GM19395 (cell line): ENCODE data around the gene SURF1.
"Not testable (repeated sequence)": the region's sequence is repeated elsewhere in the genome, so short reads cannot be mapped to it uniquely, and the experiment has no call there.

Source experiments
- ATAC-seq: cut with Tn5 transposase; IDR thresholded peaks from one replicate; pipeline ENCODE4 v1.9.1; 2021; ENCODE audit warnings: mild to moderate bottlenecking, moderate library complexity; ENCODE audit not compliant: unreplicated experiment

The SURF1 gene

DNA sequence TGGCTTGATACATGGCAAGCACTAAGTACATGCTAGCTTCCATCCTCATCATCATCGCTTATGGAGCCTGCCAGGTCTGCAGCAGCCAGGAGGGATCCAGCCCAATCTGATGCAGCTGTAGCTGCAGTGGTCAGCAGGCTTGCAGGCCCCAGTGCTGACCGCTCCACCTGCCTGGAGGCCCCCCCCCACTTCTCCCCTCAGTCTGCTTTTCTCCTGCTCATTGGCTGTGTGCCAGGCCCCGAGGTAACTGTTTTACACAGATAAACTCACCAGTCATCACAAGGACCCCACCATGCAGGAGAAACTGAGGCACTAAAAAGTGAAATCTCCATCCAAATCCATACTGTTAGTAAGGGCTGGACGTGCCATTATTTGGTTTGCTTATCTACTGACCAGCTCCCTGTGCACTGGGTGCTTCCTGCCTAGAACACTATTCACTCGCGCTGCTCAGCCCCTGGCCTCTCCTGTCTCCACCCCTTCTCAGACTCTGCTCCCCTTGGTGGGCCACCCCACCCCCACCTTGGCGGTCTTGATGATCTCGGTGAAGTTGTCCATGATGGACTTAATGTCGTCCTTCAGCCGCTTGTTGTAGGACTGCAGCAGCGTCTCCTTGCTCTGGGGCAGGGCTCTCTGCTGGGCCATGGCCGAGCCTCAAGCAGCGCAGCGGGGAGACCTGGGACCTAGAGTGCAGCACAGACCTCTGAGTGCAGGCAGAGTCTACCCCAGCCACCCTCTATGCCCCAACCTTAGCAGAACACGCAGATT, 10.1 kb downstream of the SURF1 start:
- ATAC-seq, result no peak

DNA sequence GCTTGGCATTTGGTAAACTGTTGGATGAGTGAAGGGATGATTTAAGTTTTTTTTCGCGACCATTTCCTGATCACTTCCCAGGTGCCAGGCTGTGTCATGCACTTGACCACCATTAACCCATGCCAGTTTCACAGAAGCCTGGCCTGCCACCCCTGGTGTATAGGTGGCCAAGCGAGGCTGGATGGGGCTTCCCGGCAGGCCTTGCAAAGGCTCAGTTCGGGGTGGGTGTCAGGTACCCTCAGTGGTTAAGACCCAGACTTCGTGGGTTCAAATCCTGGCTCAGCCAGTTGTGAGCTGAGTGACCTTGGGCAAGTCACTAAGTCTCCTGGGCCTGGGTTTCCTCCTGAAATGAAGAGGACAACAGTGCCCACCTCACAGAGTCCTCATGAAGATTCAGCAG, 10.7 kb downstream of the SURF1 start:
- no peak for ATAC-seq

DNA sequence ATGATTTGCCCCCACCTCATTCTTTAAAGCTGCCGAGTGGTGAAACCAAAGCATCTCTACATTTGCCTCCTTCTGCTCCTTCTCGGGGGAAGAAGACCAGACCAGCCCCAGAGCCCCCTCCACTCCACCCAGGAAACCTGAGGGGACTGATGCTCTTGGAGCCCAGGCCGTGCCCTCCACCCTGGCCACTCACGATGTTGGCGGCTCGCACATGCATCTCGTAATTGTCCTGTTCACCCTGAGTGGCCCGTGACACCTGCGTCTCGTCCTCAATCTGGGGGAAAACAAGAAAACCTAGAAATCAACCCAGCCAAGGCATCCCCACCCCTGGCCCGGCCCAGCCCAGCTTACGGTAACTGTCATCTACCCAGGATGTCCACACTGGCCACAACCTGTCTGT, 11.3 kb downstream of the SURF1 start:
- ATAC-seq, result no peak

DNA sequence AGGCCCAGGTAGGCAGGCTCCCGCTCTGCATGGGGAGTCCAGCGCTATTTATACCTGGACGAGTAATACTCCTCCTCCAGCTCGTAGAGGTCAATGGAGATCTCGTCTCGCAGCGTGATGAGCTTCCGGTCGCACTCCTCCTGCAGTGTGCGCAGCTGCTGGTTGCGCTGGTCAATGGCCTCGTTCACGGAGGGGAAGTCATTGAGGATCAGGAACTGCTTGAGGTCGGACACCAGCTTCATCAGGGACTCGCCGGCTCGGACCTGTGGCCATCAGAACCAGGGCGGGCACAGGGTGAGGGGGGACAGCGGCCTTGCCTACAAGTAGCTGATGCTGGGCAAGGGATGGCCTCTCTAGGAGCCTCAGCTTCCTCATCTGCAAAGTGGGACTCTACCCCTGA, 12.2 kb downstream of the SURF1 start:
- no peak for ATAC-seq

DNA sequence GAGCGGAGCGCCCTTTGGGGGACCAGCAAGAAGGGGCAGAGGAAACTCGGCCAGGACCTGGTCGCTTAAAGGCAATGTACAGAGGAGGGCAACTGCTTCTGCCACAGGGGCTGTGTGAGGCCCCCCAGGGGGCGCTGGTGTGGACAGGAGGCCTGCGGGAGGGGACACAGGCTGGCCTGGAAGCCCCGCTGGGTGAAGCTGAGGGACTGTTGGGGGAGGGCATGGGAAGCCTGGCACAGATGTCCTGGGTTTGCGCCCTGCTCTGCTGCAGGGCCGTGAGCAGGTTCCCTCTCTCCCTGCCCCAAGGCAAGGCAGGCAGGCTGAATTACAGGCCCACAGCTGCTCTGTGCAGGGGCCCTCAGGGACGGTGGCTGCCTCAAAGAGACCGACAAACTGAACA, 13.7 kb downstream of the SURF1 start:
- ATAC-seq, result no peak

DNA sequence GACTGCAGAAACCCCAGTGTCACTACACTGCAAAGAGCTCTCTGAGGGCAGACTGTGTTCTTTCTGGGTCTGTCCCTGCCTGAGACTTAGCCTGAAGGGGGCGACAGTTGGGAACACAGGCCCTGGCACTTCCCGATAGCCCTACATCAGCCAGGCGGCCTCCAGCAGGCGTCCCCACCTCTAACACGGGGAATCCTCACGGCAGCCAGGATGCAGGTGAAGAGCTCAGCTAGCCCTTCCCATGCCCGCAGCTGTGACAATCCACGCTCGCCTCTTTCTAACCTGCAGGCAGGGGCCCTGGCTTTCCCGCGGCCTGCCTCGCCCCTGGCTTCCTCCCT, 14.2 kb downstream of the SURF1 start:
- no peak for ATAC-seq

DNA sequence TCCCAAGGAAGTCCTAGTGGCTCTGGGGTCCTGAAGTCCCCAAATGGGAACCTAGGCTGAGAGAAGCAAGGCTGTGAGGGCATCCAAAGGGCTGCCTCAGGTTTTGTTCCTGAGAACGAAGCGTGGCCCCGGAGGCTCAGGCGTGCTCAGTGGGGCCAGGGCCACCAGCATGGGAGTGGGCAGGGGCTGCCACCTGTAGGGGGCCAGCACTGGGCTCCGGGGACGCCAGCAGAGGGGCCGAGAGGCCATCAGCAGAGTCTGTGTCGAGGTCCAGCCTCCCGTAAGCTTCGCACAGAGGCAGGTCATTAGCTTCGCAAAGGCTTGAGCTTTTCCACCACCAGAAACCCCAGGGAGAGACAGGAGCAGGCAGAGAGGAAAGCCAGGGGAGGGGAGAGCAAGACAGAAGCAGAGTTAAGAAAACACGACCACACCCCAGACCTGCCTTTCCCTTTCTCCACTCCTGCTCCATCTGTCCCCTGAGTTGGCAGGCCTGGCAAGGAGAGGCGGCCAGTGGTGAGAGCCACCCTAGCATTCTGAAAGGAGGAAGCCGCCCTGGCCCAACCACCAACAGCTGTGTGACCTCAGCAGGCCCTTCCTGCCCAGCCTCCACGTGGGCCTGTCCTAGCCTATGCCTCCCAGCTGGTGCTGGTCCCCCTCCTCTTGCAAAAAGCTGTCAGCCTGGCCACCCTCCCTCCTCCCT, 14.8 kb downstream of the SURF1 start:
- ATAC-seq, result no peak

DNA sequence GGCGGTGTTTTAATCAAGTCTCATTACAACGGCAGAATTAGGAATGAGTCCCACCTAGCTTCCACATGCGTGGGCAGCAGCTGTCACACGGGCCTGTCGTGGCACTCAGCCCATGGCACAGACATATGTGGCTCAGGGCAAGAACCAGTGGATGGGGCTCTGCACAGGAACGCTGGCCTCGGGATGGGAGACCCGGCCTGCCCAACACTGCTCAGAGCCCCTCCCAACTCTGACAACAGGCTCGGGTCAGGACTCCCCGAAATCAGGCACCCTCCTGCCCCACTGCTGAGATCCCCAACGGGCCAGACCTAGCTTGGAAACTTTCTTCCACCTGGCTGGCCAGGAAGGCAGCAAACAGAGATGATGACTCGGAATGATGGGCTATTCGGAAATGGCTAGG, 15.4 kb downstream of the SURF1 start:
- no peak for ATAC-seq

DNA sequence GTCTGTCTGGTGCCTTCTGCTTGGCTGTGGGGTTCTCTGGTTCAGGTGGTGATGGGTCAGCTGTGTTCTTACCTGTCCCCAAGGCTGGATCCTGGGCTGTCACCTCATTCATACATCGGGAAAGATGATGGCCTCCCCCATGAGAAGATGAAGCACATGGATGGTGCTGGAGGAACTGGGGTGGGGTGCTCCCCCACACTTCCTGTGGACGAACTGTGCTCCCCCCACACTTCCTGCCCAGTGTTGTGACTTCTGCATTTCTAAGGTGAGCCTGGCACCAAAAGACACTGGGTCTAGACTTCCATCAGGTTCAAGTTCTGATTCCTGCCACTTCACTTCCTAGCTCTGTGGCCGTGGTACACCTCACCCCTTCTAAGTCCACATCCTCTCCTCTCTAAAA, 16.0 kb downstream of the SURF1 start:
- no peak for ATAC-seq

DNA sequence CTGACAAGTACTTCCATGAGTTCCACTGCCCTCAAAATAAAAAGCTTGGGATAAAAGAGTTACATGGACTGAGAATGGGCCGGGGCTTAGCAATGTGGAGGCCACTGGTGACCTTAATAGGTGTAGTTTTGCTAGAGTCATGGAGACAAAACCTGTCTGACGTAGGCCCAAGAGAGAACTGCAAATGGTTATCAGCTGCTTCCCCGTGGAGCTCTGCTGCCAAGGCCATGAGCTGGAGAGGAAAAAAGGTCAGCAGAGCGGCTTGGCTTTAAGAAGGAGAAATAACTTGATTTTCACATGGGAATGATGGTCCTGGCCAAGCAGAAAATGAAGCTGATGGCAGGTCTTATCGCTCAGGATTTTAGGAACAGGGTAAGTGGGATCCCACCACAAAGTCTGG, 16.6 kb downstream of the SURF1 start:
- ATAC-seq, result no peak

DNA sequence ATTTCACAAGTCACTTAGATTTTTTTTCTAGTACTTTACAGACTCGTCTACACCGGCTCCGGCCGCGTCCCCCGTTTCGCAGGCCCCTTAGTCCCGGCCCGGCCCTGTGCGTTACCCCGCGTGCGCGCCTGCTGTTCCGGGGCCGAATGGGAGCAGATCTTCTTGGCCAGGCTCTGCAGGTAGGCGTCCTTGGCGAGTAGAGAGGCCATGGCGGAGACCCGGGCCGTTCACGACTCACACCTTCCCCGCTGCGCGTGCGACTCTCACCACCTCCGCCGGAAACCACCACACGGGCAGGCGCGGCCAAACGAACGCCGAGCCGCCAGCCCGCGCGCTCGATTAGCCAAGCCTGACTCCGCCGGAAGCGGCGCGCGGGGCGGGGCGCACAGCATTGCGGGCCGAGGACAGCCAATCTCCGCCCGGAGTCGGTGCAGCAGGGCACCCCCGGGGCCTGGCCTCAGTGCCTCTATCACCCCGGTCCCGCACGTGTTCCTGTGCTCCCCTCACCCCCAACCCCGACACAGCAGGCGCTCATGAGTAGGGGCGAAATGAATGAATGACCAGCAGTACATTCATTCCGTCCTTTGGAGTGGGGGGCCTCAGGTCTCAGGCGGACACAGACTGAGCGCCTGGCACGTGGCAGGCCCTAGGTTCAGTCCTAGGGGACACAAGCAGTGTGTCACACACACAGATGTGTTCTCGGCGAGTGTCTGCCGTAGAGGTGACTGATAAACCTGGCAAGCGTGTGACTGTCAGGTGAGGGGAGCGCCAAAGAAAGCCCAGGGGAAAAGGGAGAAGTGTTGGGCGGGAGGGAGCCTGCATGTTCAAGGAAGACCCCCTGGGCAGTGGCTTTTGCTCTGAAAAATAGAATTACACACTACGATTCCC, 20.1 kb downstream of the SURF1 start, which contains the start of gene SURF6:
SURF6 (minus strand) TSS at position 265 of the 888 bp plus-strand sequence; CDS start at position 209, 56 bp downstream.
- peak; percentile 82 for ATAC-seq

DNA sequence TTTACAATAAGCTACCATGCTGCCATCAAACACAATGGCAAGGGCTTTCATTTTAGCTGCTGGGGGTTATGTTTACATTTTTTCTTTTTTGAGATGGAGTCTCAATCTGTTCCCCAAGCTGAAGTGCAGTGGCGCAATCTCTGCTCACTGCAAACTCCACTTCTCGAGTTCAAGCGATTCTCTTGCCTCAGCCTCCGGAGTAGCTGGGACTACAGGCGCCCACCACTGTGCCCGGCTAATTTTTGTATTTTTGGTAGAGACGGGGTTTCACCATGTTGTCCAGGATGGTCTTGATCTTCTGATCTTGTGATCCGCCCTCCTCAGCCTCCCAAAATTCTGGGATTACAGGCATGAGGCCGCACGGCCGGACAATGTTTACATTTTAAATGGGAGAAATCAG, 21.4 kb downstream of the SURF1 start:
- ATAC-seq, result not testable (repeated sequence)

DNA sequence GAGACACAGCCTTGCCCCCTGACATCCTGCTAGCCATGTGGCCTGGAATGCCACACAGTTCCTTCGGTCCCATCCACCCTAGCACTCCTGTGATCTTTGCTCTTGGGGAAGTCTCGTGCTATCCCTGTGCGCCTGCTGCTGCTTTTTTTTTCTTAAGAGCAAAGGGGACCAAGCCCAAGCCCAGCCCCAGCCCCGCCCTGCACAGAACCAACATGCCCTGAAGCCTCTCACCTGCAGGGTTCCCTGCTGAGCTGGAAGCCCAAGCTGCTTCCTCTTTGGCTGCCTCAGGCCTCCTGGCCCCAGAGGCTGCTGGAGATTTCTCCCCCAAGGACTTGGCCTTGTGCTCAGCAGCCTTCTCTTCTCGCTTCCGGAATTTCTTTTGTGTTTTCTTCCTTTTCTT, 22.1 kb downstream of the SURF1 start:
- ATAC-seq, result no peak

DNA sequence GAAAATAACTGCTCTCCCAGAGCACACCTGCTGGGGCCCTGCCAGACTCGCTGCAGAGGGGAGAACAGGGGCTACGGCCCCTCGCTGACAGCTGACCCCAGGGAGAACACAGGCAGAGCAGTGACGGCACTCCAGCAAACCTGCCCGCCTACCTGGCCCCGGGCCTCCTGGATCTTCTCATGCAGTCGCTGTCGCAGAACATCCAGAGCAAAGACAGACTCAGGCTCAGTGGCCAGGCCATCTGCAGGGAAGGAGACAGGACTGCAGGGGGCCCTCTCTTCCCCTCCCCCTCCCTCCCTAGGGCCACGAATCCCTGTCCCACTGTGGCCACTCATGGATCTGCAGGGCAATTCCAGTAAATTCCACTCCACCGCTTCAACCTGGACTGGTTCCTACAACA, 22.7 kb downstream of the SURF1 start:
- ATAC-seq, result no peak

DNA sequence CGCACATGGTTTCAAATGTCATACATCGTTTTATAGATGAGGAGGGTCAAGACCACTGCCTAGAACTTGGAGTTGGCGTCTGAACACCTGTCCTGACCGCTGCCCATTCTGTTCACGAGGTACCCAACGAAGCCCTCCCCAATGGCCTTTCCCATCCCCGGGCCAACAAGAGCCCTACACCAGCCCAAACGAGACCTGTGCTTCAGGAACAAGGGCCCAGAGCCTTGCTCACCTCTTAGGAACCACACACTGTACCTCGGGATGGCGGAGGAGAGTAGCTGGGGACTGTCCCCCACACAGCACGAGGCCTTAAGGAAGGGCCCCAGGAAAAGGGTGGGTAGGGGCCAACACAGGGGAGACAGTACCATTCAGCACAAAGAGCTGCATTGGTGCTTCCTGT, 23.3 kb downstream of the SURF1 start:
- no peak for ATAC-seq

DNA sequence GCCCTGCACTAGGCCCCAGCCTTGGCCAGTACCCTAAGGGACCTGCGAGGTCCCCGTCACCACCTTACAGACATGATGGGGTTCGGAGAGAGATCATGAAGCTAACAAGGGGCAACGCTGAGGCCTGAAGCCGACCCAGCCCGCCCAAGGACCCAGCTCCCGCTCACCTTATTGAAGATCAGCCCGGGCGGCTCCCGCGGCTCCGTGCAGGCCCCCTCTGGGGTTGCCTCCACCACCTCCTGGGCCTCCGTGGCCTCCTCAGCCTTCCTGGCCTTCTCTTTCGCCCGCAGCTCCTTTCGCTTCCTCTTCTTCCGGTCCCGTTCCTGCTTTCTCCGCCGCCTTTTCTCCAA, 23.9 kb downstream of the SURF1 start:
- ATAC-seq, result no peak

DNA sequence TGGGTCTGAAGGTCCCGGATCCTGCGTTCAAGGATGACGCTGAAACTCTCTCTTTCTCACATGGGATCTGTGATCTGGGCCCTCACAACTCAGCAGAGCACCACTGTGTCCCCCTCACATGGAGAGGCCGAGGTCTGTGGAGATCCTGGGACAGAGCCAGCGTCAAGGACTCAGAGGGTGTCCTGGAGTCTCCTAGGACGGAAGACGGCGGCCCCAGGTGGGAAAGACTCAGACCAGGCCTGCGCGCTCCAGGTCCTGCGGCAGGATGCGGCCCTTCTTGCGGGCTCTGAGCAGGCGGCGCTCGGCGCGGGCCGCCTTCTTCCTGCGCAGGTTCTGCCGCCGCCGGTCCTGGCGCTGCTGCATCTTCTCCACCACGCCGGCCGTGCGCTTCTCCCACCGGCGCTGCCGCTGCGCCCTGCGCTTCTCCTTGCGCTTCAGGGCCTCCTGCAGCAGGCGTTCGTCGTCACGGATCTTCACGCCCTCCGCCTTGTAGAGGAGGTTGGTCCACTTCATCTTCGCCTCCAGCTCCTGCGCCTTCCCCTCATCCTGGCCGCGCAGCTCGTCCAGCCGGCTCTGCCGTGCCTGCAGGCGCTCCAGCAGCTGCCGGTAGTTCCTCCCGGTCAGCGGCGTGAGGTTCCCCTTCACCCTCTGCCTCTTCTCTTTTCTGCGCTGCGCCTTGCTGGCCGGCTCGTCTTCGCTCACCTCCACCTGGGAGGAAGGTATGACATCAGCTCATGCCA, 24.5 kb downstream of the SURF1 start:
- no peak for ATAC-seq

DNA sequence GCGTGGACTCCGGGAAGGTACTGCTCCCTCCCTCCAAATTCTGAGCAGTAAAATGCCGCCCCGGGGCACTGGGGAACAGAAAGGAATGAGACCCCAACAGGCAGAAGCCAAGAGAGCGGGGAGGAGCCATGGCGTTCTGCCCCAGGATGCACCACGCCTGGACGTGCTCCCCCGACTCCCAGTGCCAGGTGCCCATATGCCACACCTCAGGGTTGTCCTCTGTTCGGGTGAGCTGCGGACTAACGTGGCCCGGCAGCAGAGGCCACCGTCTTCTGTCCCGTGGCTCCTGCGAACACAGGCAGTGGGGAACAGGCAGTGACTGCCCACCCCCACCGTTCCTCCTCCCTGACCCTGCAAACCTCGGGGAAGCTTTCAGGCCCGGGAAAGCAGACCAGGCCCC, 25.1 kb downstream of the SURF1 start:
- ATAC-seq, result no peak

DNA sequence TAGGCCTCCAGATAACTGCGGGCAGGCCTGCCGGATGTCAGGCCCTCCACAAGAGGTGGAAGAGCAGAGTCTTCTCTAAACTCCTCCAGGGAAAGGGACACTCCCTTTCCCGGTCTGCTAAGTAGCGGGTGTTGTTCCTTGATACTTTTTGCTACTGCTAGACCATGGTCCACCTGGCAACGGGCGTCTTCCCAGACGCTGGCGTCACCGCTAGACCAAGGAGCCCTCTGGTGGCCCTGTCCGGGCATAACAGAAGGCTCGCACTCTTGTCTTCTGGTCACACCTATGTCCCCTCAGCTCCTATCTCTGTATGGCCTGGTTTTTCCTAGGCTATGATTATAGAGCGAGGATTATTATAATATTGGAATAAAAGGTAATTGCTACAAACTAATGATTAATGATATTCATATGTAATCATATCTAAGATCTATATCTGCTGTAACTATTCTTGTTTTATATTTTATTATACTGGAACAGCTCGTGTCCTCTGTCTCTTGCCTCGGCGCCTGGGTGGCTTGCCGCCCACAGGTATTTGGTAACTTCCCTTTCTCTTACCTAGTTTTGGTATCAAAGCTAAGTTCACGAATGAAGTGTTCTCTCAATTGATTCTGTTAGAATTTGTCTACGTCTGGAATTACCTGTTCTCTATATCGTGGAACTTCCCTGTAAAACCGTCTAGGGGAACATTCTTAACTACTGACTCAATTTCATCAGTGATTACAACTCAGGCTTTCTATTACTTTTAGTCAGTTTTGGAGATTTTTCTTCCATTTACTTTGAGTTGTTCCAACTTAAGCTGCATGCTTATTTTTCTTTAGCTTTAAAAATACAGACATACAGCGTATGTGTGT, 26.8 kb downstream of the SURF1 start:
- not testable (repeated sequence) for ATAC-seq

DNA sequence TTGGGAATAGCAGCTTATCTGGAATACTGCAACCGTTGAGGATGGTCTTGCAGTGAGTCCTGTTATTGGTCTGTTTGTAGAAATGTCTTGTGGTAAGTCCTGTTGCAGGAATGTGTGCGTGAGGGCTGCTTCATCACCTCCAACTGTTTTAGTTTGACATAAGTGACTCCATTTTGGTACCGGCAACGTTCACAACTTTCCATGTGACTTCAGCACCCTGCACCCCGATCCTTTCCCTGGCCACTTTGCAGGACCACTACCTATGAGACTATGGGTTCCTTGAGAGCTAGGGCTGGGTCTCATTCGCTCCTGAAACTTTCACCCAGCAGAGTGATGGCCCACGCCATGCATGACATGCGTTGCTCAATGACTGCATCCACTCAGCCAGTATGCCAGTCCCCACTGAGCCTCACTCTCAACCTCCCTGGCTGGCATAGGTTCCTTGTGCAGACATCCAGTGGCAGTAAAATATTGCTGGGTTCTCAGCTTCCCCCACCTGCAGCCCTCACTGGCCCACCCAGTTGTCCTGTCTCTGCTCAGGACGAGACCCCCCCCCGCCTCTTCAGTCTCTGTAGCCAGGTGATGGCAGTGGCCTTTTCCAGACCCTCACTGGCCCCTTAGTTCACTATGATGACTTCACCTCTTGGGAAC, 28.3 kb downstream of the SURF1 start:
- no peak for ATAC-seq
